Caki2 (cell line): ENCODE measurements around the gene C22orf42. TPM values are rescaled to one million over a fixed set of nuclear protein-coding genes. Genes with fewer than 3 reads are reported as not detected.
"Not testable (repeated sequence)": the region's sequence is repeated elsewhere in the genome, so short reads cannot be mapped to it uniquely, and the experiment has no call there.

Source experiments
- DNase-seq: peaks from one replicate; pipeline ENCODE4 v3.0.0-alpha.2; 2015; ENCODE audit warnings: low read depth
- in situ Hi-C: cut with HindIII; loops from 2 replicates; pipeline ENCODE4 v1.10.0; 2016; ENCODE audit warnings: low sequenced_read_pairs, low pct_unique_long_range_greater_than_20kb, mixed read lengths
- total RNA-seq: library from RNA; depleted of rRNA; stranded (reverse); fragments of >200 nt; shearing (Covaris generic); gene quantifications from 2 replicates; pipeline ENCODE4 v1.2.3, GENCODE V29; 2014; ENCODE audit warnings: low replicate concordance

Gene C22orf42
- total RNA-seq, 1 experiment from 2014 or later, result not detected

GRCh38 chr22:32195900-32196299 is 36.8 kb upstream of the C22orf42 start:
- DNase-seq, in situ Hi-C loops: not testable (repeated sequence)

GRCh38 chr22:32193346-32193745 is 34.2 kb upstream of the C22orf42 start:
- peak; percentile 37 for DNase-seq
- in situ Hi-C loops, result not testable (repeated sequence)

- DNase-seq, in situ Hi-C loops: not testable (repeated sequence)
These were observed 31.9 kb upstream of the C22orf42 start for GRCh38 chr22:32191021-32191420.

GRCh38 chr22:32185821-32186220 is 26.7 kb upstream of the C22orf42 start:
- in situ Hi-C loops, result no loop called here
- no peak for DNase-seq

- DNase-seq, result no peak
- in situ Hi-C loops, result no loop called here
These were observed 24.5 kb upstream of the C22orf42 start for GRCh38 chr22:32183625-32184024.

- in situ Hi-C loops, result no loop called here
- no peak for DNase-seq
These were observed 21.9 kb upstream of the C22orf42 start for GRCh38 chr22:32181043-32181442.

GRCh38 chr22:32177221-32177765 is 18.2 kb upstream of the C22orf42 start:
- DNase-seq, result peak; percentile 8
- in situ Hi-C loops, result no loop called here

GRCh38 chr22:32175683-32176644 is 16.9 kb upstream of the C22orf42 start:
- in situ Hi-C loops, result no loop called here
- no peak for DNase-seq

- no peak for DNase-seq
- in situ Hi-C loops, result no loop called here
These were observed 16.0 kb upstream of the C22orf42 start for GRCh38 chr22:32175115-32175514.

GRCh38 chr22:32165681-32166080 is 6.6 kb upstream of the C22orf42 start:
- DNase-seq, result no peak
- in situ Hi-C loops, result no loop called here

- DNase-seq, result no peak
- in situ Hi-C loops, result no loop called here
These were observed 5.2 kb upstream of the C22orf42 start for GRCh38 chr22:32164075-32164860.

- DNase-seq, in situ Hi-C loops: not testable (repeated sequence)
These were observed 1.3 kb upstream of the C22orf42 start for GRCh38 chr22:32160411-32160810.

- in situ Hi-C loops, DNase-seq: not testable (repeated sequence)
These were observed 1.5 kb downstream of the C22orf42 start for GRCh38 chr22:32157632-32158031.

GRCh38 chr22:32154727-32155126 is 4.4 kb downstream of the C22orf42 start:
- in situ Hi-C loops, DNase-seq: not testable (repeated sequence)

GRCh38 chr22:32151641-32152040 is 7.5 kb downstream of the C22orf42 start:
- in situ Hi-C loops, DNase-seq: not testable (repeated sequence)

GRCh38 chr22:32150647-32151046 is 8.5 kb downstream of the C22orf42 start:
- in situ Hi-C loops, DNase-seq: not testable (repeated sequence)

GRCh38 chr22:32148372-32148771 is 10.7 kb downstream of the C22orf42 start:
- in situ Hi-C loops, DNase-seq: not testable (repeated sequence)

GRCh38 chr22:32147128-32147527 is 12.0 kb downstream of the C22orf42 start:
- DNase-seq, in situ Hi-C loops: not testable (repeated sequence)
